Chondrocyte (in vitro differentiated cells): ENCODE measurements around the gene RCAN1. TPM values are rescaled to one million over a fixed set of nuclear protein-coding genes. Genes with fewer than 3 reads are reported as not detected.
"Not testable (repeated sequence)": the region's sequence is repeated elsewhere in the genome, so short reads cannot be mapped to it uniquely, and the experiment has no call there.

ENCODE experiments used
- DNase-seq: peaks from one replicate; pipeline ENCODE4 v3.0.0; 2021; ENCODE audit warnings: mixed read lengths, low spot score
- H3K27ac Mint-ChIP-seq: one replicate; pipeline ENCODE4 v1.8.0; 2021; ENCODE audit warnings: mild to moderate bottlenecking, moderate library complexity, mixed read lengths; ENCODE audit not compliant: unreplicated experiment
- H3K27me3 Mint-ChIP-seq: 2 replicates; pipeline ENCODE4 v1.8.0; 2021; ENCODE audit warnings: low read depth, mixed read lengths
- H3K36me3 Mint-ChIP-seq: 2 replicates; pipeline ENCODE4 v1.8.0; 2021; ENCODE audit warnings: low read depth, mixed read lengths
- H3K4me1 Mint-ChIP-seq: 2 replicates; pipeline ENCODE4 v1.8.0; 2021; ENCODE audit warnings: low read depth, mild to moderate bottlenecking, mixed read lengths
- H3K4me3 Mint-ChIP-seq: one replicate; pipeline ENCODE4 v1.8.0; 2021; ENCODE audit warnings: mild to moderate bottlenecking, moderate library complexity, mixed read lengths; ENCODE audit not compliant: unreplicated experiment
- H3K9me3 Mint-ChIP-seq: 2 replicates; pipeline ENCODE4 v1.8.0; 2021; ENCODE audit warnings: low read depth, mixed read lengths
- CTCF ChIP-seq: fragments of 200-600 bp; sonication (generic); IDR thresholded peaks from 2 replicates; pipeline ENCODE4 v1.5.0; 2021; ENCODE audit warnings: antibody characterized with exemption, mild to moderate bottlenecking, moderate library complexity
- total RNA-seq: library from RNA; stranded (reverse); gene quantifications from 3 replicates; pipeline ENCODE4 v1.2.1, GENCODE V29; 2021

RCAN1 gene
- total RNA-seq, 1 donor from 2014 or later = 80.9 TPM

- no peaks in the 10 kb centered on the region for H3K9me3 Mint-ChIP-seq
- no peak overlapping the region for H3K4me3 Mint-ChIP-seq
- no peaks in the 10 kb centered on the region for H3K27me3 Mint-ChIP-seq
- no peak for DNase-seq
- H3K36me3 Mint-ChIP-seq = no peaks in the 10 kb centered on the region
- peaks cover 64% of the 10 kb centered on the region for H3K4me1 Mint-ChIP-seq
- TF ChIP-seq CTCF = no peak
- no peak overlapping the region for H3K27ac Mint-ChIP-seq
These were observed 57.7 kb downstream of the RCAN1 start for GRCh38 chr21:34557261-34557660.

GRCh38 chr21:34554670-34555069 is 60.2 kb downstream of the RCAN1 start:
- H3K4me3 Mint-ChIP-seq, DNase-seq, H3K9me3 Mint-ChIP-seq, H3K27me3 Mint-ChIP-seq, H3K27ac Mint-ChIP-seq, H3K36me3 Mint-ChIP-seq: not testable (repeated sequence)
- H3K4me1 Mint-ChIP-seq = peaks cover 56% of the 10 kb centered on the region

GRCh38 chr21:34554227-34554626 is 60.7 kb downstream of the RCAN1 start:
- Mint-ChIP-seq H3K27ac (peak overlapping the region; percentile 94), H3K36me3 (no peaks in the 10 kb centered on the region), H3K4me1 (peaks cover 52% of the 10 kb centered on the region), H3K9me3 (no peaks in the 10 kb centered on the region), H3K4me3 (no peak overlapping the region), H3K27me3 (no peaks in the 10 kb centered on the region)
- no peak for TF ChIP-seq CTCF
- no peak for DNase-seq

- no peak for TF ChIP-seq CTCF
- H3K27me3 Mint-ChIP-seq = no peaks in the 10 kb centered on the region
- peak overlapping the region; percentile 64 for H3K4me3 Mint-ChIP-seq
- H3K36me3 Mint-ChIP-seq = no peaks in the 10 kb centered on the region
- DNase-seq = no peak
- H3K27ac Mint-ChIP-seq = peak overlapping the region; percentile 94
- no peaks in the 10 kb centered on the region for H3K9me3 Mint-ChIP-seq
- H3K4me1 Mint-ChIP-seq = peaks cover 43% of the 10 kb centered on the region
These were observed 61.6 kb downstream of the RCAN1 start for GRCh38 chr21:34553151-34553952.

DNA sequence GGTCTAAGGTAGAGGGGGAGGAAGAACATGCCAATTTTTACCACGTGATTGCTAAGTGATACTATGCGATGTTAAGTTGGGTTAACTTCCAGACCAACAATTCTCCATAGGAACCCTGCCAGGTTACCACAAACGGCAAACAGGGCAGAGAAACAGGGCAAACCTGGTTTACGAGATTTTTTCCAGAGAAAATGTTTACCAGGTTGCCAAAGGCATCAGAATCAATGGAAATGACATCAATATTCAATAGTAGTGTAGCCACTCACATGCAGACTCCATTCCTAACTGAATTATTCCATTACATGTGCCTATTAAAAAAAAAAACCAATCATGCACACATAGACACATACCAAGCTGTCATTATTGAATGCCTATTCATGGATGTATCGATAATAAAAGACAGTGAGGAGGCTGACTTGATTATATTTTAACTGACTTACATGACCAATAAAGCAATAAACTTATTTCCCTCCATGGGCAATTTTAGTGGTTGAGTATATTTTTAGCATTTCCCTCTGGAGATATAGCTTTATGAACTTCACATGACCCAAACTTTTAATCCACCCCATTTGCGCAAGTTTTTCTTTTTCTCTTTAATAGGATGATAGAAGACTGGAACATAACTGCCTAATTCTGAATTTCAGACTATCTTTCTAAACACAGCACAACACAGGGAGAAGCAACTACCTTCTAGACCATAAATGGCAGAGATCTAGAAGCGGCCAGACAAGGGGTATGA is 62.4 kb downstream of the RCAN1 start:
- H3K4me3 Mint-ChIP-seq = peak overlapping the region; percentile 64
- peaks cover 40% of the 10 kb centered on the region for H3K4me1 Mint-ChIP-seq
- no peaks in the 10 kb centered on the region for H3K27me3 Mint-ChIP-seq
- TF ChIP-seq CTCF = no peak
- no peaks in the 10 kb centered on the region for H3K36me3 Mint-ChIP-seq
- no peaks in the 10 kb centered on the region for H3K9me3 Mint-ChIP-seq
- peak overlapping the region; percentile 94 for H3K27ac Mint-ChIP-seq
- no peak for DNase-seq
